OCI-LY7 (cell line): ENCODE measurements around the gene TMEM259.

ENCODE experiments used
- EZH2phosphoT487 ChIP-seq: fragments of 200-600 bp; sonication (generic); IDR thresholded peaks from 2 replicates; pipeline ENCODE4 v1.6.1; 2018; ENCODE audit warnings: low read depth, borderline replicate concordance, mild to moderate bottlenecking, mixed run types, antibody characterized with exemption, low read length, moderate library complexity, mixed read lengths
- TF ChIP-seq, protein P1 (sequence below): fragments of 200-600 bp; sonication (generic); conservative IDR thresholded peaks from 2 replicates; pipeline ENCODE4 v1.5.1; 2014; ENCODE audit warnings: mild to moderate bottlenecking, antibody characterized with exemption, low read length, moderate library complexity, mixed read lengths

DNA sequence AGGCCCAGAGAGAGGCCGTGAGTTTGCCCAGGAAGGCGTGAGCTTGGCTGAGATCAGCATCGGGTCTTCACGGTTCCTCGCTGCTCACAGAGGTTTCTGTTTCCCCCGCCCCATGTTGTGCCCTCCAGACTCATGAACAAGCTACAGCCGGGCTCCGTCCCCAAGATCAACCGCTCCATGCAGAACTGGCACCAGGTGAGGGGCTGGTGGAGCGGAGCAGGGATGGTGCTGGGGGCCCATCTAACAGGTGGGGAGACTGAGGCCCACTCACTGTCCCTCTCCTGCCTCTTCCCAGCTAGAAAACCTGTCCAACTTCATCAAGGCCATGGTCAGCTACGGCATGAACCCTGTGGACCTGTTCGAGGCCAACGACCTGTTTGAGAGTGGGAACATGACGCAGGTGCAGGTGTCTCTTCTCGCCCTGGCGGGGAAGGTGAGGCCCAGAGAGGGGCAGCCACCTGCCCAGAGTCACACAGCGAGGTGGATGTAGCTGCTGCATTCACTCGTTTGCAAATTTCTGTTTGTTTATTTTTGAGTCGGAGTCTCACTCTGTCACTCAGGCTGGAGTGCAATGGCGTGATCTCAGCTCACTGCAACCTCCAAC is 11.4 kb upstream of the TMEM259 start:
- TF ChIP-seq, protein P1, sequence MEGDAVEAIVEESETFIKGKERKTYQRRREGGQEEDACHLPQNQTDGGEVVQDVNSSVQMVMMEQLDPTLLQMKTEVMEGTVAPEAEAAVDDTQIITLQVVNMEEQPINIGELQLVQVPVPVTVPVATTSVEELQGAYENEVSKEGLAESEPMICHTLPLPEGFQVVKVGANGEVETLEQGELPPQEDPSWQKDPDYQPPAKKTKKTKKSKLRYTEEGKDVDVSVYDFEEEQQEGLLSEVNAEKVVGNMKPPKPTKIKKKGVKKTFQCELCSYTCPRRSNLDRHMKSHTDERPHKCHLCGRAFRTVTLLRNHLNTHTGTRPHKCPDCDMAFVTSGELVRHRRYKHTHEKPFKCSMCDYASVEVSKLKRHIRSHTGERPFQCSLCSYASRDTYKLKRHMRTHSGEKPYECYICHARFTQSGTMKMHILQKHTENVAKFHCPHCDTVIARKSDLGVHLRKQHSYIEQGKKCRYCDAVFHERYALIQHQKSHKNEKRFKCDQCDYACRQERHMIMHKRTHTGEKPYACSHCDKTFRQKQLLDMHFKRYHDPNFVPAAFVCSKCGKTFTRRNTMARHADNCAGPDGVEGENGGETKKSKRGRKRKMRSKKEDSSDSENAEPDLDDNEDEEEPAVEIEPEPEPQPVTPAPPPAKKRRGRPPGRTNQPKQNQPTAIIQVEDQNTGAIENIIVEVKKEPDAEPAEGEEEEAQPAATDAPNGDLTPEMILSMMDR = no peak
- no peak for TF ChIP-seq EZH2phosphoT487
